HG03432 (cell line): ENCODE measurements around the gene COTL1.

Experiments used
- ATAC-seq: cut with Tn5 transposase; IDR thresholded peaks from one replicate; pipeline ENCODE4 v1.9.1; 2021; ENCODE audit warnings: mild to moderate bottlenecking, moderate library complexity; ENCODE audit not compliant: unreplicated experiment

Gene COTL1

GRCh38 chr16:84597931-84598351 is 19.9 kb downstream of the COTL1 start:
- no peak for ATAC-seq

- no peak for ATAC-seq
These were observed 20.4 kb downstream of the COTL1 start for GRCh38 chr16:84597528-84597896.

GRCh38 chr16:84596801-84597527 is 20.9 kb downstream of the COTL1 start:
- no peak for ATAC-seq

GRCh38 chr16:84596161-84596560 is 21.7 kb downstream of the COTL1 start:
- no peak for ATAC-seq

GRCh38 chr16:84595052-84595481 is 22.8 kb downstream of the COTL1 start:
- ATAC-seq = no peak

GRCh38 chr16:84594725-84595038 is 23.2 kb downstream of the COTL1 start:
- no peak for ATAC-seq

GRCh38 chr16:84593825-84594724 is 23.8 kb downstream of the COTL1 start:
- ATAC-seq = peak; percentile 90

GRCh38 chr16:84592718-84593117 is 25.2 kb downstream of the COTL1 start:
- ATAC-seq = no peak

- no peak for ATAC-seq
These were observed 27.7 kb downstream of the COTL1 start for GRCh38 chr16:84589975-84590719.

- no peak for ATAC-seq
These were observed 28.9 kb downstream of the COTL1 start for GRCh38 chr16:84588991-84589390.

GRCh38 chr16:84585886-84586285 is 32.0 kb downstream of the COTL1 start:
- peak; percentile 67 for ATAC-seq

- no peak for ATAC-seq
These were observed 32.4 kb downstream of the COTL1 start for GRCh38 chr16:84585467-84585866.

GRCh38 chr16:84584678-84585077 is 33.2 kb downstream of the COTL1 start:
- ATAC-seq = no peak

- ATAC-seq = no peak
These were observed 33.9 kb downstream of the COTL1 start for GRCh38 chr16:84583995-84584394.

- ATAC-seq = no peak
These were observed 34.8 kb downstream of the COTL1 start for GRCh38 chr16:84582958-84583516.

GRCh38 chr16:84581158-84581557 is 36.7 kb downstream of the COTL1 start:
- no peak for ATAC-seq

- ATAC-seq = no peak
These were observed 37.9 kb downstream of the COTL1 start for GRCh38 chr16:84579936-84580335.

GRCh38 chr16:84578538-84579126 is 39.2 kb downstream of the COTL1 start:
- no peak for ATAC-seq

- no peak for ATAC-seq
These were observed 40.7 kb downstream of the COTL1 start for GRCh38 chr16:84577034-84577803.

- ATAC-seq = no peak
These were observed 42.0 kb downstream of the COTL1 start for GRCh38 chr16:84575914-84576313.
